GM18858 (cell line): ENCODE results near the gene LRRC15.
A peak's percentile ranks its signal among the peaks of the same experiment; 100 is the strongest.

ENCODE experiments used
- ATAC-seq: cut with Tn5 transposase; IDR thresholded peaks from one replicate; pipeline ENCODE4 v1.9.1; 2021; ENCODE audit not compliant: unreplicated experiment

LRRC15 gene

GRCh38 chr3:194336601-194337355 lies 32.8 kb downstream of the LRRC15 start:
- ATAC-seq: no peak

GRCh38 chr3:194333981-194334320 lies 35.6 kb downstream of the LRRC15 start:
- ATAC-seq: no peak

- peak; percentile 80 for ATAC-seq
Measured at GRCh38 chr3:194333212-194333980, 36.1 kb downstream of the LRRC15 start.

- no peak for ATAC-seq
Measured at GRCh38 chr3:194332858-194333211, 36.7 kb downstream of the LRRC15 start.

- ATAC-seq: no peak
Measured at GRCh38 chr3:194330579-194330978, 39.0 kb downstream of the LRRC15 start.

GRCh38 chr3:194330160-194330559 lies 39.4 kb downstream of the LRRC15 start:
- no peak for ATAC-seq

GRCh38 chr3:194329583-194329965 lies 40.0 kb downstream of the LRRC15 start:
- no peak for ATAC-seq

GRCh38 chr3:194328942-194329582 lies 40.5 kb downstream of the LRRC15 start:
- no peak for ATAC-seq

GRCh38 chr3:194328053-194328657 lies 41.4 kb downstream of the LRRC15 start:
- no peak for ATAC-seq

- no peak for ATAC-seq
Measured at GRCh38 chr3:194327218-194328052, 42.1 kb downstream of the LRRC15 start.

- ATAC-seq: no peak
Measured at GRCh38 chr3:194326968-194327217, 42.6 kb downstream of the LRRC15 start.

- ATAC-seq: no peak
Measured at GRCh38 chr3:194326192-194326967, 43.2 kb downstream of the LRRC15 start.

- ATAC-seq: no peak
Measured at GRCh38 chr3:194325424-194326153, 44.0 kb downstream of the LRRC15 start.

- ATAC-seq: no peak
Measured at GRCh38 chr3:194324823-194325327, 44.7 kb downstream of the LRRC15 start.

GRCh38 chr3:194323785-194324735 lies 45.5 kb downstream of the LRRC15 start:
- ATAC-seq: no peak

- ATAC-seq: no peak
Measured at GRCh38 chr3:194322678-194323211, 46.8 kb downstream of the LRRC15 start.

GRCh38 chr3:194321693-194322640 lies 47.6 kb downstream of the LRRC15 start:
- ATAC-seq: no peak
